Measurements from ENCODE around the gene SPRY1.

DNA sequence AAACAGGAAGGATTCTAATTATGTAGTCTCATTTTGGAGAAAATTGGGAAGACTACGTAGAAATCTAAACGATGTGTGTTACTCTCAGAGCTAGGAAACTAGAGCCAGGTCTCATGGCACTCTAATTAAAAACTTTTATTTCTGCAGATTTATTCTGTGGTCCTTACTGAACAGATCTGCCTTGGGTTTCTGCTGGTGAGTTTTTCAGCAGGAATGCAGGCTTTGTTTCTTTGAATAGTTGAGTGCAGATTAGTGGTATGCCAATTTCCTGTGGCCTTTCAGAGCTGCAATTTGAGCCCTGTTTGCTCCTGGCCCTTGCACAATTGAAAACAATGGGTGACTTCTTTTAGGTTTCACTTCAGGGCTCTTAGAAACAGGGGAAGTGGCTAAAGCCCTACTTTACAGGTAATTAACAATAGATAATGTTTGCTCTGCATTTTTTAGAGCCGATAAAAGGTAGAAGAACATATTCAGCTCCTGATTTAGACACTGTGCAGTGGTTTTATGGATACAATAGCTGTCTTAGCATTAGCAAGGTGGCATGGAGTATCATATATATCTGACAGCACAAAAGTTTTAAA is 21.8 kb downstream of the SPRY1 start:
- TF ChIP-seq CTCF (IDR thresholded peaks at IDR 0.05; ENCODE audit: low read length) (no peak), EZH2 (optimal IDR thresholded peaks at IDR 0.05; ENCODE audit: low read depth, low read length) (no peak)

Data from MM.1S (cell line).